ENCODE measurements around the gene INTS11.
"Not testable (repeated sequence)": the region's sequence is repeated elsewhere in the genome, so short reads cannot be mapped to it uniquely, and the experiment has no call there.

Gene INTS11

DNA sequence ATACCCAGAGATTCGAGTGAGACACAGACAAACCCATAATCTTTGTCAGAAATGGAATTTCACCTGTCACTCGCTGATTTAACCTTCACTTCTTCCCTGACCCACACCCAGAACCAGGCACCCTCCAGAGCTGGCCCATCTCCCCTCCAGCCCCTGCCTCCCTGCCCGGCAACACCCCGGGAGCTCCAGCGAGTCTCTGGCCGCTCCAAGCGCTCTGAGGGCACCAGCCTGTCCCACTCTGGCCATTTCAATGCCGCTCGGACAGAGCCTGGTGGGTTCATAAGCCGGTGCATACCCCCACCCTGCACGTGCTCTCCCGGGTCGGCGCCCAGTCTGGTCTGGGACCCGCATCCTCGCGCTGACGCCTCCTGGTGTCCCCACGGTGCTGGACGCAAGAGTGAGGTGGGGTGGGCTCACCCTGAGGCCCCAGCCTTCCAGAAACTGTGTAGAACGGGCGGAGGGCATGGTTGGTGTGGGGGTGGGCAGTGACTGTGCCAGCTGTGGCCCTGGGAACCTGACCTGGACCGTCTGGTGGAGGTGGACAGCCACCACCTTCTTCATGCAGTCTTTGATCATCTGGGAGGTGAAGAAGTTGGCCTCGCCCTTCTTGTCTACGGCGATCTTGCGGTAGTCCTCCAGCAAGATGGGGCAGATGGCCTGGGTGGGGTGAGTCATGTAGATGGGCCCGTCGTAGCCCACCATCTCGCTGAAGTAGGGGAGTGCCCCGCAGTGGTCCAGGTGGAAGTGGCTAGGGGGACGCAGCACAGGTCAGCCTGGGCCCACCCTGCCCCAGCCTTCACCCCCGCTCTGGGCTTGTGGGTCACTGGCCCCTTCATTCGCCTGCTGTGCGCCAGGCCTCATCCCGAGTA, 5.4 kb downstream of the INTS11 start:
- H3K4me1 ChIP-seq (ENCODE audit: control insufficient read depth in 1 of 2, insufficient read depth in 1 of 2, low read depth in 1 of 2, low read length in 1 of 2), result peaks cover 7 to 9% of the 10 kb centered on the region in 2 experiments
- no peak overlapping the region for H3K27ac ChIP-seq
- TF ChIP-seq, protein P1, sequence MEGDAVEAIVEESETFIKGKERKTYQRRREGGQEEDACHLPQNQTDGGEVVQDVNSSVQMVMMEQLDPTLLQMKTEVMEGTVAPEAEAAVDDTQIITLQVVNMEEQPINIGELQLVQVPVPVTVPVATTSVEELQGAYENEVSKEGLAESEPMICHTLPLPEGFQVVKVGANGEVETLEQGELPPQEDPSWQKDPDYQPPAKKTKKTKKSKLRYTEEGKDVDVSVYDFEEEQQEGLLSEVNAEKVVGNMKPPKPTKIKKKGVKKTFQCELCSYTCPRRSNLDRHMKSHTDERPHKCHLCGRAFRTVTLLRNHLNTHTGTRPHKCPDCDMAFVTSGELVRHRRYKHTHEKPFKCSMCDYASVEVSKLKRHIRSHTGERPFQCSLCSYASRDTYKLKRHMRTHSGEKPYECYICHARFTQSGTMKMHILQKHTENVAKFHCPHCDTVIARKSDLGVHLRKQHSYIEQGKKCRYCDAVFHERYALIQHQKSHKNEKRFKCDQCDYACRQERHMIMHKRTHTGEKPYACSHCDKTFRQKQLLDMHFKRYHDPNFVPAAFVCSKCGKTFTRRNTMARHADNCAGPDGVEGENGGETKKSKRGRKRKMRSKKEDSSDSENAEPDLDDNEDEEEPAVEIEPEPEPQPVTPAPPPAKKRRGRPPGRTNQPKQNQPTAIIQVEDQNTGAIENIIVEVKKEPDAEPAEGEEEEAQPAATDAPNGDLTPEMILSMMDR (IDR thresholded peaks at IDR 0.05), result no peak
- H3K4me3 ChIP-seq (ENCODE audit: low read depth in 1 of 2, low read length in 1 of 2), result no peak overlapping the region
- no peaks in the 10 kb centered on the region for H3K27me3 ChIP-seq
- peaks cover 66% of the 10 kb centered on the region for H3K36me3 ChIP-seq
- H3K9me3 ChIP-seq, result no peaks in the 10 kb centered on the region

DNA sequence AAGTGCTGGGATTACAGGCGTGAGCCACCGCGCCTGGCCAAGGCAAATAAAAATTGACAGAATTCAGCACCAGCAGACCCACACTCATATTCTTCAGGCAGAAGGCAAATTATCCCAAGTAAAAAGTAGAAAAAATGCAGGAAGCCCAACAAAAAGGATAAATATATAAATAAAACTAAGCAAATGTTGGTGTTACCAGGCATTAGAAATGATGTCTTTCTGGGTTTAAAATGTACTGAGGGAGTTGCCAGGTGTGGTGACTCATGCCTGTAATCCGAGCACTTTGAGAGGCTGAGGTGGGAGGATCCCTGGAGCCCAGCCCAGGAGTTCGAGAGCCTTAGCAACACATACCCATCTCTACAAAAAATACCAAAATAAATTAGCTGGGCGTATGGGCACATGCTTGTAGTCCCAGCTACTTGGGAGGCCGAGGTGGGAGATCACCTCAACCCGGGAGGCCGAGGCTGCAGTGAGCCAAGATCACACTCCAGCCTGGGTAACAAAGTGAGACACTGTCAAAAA, 6.3 kb downstream of the INTS11 start:
- H3K4me1 ChIP-seq (ENCODE audit: control insufficient read depth in 1 of 2, insufficient read depth in 1 of 2, low read depth in 1 of 2, low read length in 1 of 2), result peaks cover under 1 to 4% of the 10 kb centered on the region in 2 experiments
- H3K36me3 ChIP-seq, result peaks cover 74% of the 10 kb centered on the region

DNA sequence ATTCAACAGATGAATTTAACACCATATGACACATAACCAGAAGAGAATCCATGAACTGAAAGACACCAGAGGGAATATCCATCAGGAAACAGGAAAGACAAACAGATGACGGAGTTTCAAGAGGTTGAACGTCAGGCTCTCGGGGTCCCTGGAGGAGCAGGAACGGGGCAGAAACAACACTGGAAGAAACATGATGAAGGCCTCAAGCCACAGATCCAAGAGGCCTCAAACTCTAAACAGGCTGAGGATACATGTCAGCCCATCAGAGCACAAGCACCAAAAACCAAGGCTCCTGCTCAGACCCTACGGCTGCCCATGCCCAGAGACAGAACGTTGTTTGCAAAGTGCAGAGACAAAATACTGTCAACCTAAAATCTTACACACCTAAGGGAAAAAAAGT, 7.0 kb downstream of the INTS11 start:
- Histone ChIP-seq H3K4me3 (ENCODE audit: low read depth in 1 of 2, low read length in 1 of 2) (no peak overlapping the region), H3K27me3 (no peaks in the 10 kb centered on the region), H3K36me3 (peaks cover 81% of the 10 kb centered on the region), H3K27ac (no peak overlapping the region), H3K4me1 (ENCODE audit: control insufficient read depth in 1 of 2, insufficient read depth in 1 of 2, low read depth in 1 of 2, low read length in 1 of 2) (no peaks in the 10 kb centered on the region), H3K9me3 (no peaks in the 10 kb centered on the region)
- TF ChIP-seq, protein P1 (IDR thresholded peaks at IDR 0.05), result no peak

More for the DNA sequence above, 6.3 kb downstream of the INTS11 start:
- Histone ChIP-seq H3K9me3 (no peaks in the 10 kb centered on the region), H3K27me3 (no peaks in the 10 kb centered on the region), H3K4me3 (ENCODE audit: low read depth in 1 of 2, low read length in 1 of 2) (no peak overlapping the region), H3K27ac (no peak overlapping the region)
- TF ChIP-seq, protein P1 (IDR thresholded peaks at IDR 0.05), result no peak

DNA sequence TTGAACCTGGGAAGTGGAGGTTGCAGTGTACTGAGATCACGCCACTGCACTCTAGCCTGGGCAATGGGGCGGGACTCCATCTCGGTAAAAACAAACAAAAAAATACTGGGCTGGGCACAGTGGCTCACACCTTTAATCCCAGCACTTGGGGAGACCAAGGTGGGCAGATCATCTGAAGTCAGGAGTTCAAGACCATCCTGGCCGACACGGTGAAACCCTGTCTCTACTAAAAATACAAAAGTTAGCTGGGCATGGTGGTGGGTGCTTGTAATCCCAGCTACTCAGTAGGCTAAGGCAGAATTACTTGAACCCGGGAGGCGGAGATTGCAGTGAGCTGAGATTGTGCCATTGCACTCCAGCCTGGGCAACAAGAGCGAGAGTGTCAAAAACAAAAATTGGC, 8.3 kb downstream of the INTS11 start:
- not testable (repeated sequence) for H3K4me3 ChIP-seq (ENCODE audit: low read depth in 1 of 2, low read length in 1 of 2); H3K9me3 ChIP-seq; H3K4me1 ChIP-seq (ENCODE audit: control insufficient read depth in 1 of 2, insufficient read depth in 1 of 2, low read depth in 1 of 2, low read length in 1 of 2); H3K27ac ChIP-seq; H3K27me3 ChIP-seq
- peaks cover 92% of the 10 kb centered on the region for H3K36me3 ChIP-seq

DNA sequence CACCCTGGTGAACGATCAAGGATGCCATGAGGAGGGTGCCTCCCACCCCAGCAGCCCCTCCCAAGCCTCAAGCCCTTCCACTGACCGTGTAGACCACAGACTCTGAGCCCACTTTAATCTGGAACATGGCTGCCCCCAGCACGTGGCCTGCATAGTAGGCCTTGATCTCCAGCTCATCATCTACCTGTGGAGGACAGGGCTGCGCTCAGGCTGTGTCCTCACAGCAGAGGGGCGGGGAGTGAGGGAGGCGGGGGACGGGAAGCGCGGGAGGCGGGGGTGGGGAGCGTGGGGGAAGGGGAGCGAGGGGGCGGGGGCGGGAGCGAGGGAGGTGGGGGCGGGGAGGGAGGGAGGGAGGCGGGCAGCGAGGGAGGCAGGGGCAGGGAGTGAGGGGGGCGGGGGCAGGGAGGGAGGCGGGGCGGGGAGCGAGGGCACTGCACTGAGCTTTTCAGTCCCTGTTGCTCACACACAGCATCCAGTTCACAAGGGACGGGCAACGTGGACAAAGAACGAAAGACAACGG, 9.0 kb downstream of the INTS11 start:
- Histone ChIP-seq H3K4me3 (ENCODE audit: low read depth in 1 of 2, low read length in 1 of 2) (no peak overlapping the region), H3K9me3 (no peaks in the 10 kb centered on the region), H3K36me3 (peaks cover 92% of the 10 kb centered on the region), H3K4me1 (ENCODE audit: control insufficient read depth in 1 of 2, insufficient read depth in 1 of 2, low read depth in 1 of 2, low read length in 1 of 2) (no peaks in the 10 kb centered on the region), H3K27me3 (no peaks in the 10 kb centered on the region), H3K27ac (no peak overlapping the region)
- TF ChIP-seq, protein P1 (IDR thresholded peaks at IDR 0.05), result no peak

All from neutrophil (primary cell).